Measurements from ENCODE around the gene ZNF524. TPM values are rescaled to one million over a fixed set of nuclear protein-coding genes. Genes with fewer than 3 reads are reported as not detected.
A peak's percentile ranks its signal among the peaks of the same experiment; 100 is the strongest.

Gene ZNF524
- total RNA-seq, 2 donors from 2014 or later, result 5.0 to 5.8 TPM

DNA sequence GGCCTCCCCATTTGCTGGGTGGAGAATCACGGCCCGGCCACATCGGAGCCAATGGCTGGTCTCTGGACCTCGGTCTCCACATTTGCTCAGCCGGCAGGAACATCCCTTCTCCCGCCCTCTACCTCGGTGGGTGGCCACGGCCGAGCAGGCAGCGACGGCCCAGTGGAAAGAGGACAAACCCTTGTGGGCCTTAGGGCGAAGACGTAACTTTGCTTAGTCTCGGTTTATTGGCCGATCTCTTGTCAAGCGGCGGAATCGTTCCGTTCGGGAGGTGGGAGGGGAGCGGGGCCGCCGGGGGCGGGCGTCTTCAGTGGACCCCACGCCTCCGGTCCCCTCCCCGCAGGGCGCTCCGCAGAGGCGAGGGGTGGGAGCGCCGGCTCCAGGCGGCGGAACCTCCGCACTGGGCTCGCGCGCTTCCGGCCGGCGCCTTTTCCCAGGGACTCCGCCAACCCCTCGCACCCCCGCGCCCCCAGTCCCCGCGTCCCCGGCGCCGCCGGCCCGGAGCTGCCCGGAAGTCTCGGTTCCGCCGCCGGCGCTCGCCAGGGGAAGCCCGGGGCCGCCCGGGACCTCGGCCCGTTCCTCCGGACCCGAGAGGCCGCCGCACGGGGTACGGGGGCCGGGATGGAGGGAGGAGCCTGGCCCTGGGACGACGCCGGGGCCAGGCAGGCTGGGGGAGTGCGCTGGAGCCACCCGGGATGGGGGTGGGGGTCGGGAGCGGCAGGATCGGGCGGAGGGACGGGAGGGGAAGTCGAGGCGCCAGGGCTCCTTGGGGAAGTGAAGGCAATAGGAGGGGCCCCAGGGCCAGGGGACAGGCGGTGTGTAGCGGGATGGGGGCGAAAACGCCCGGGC is 40.7 kb downstream of the ZNF524 start, which contains the start of gene ZNF580:
Gene ZNF580, plus strand, starts transcription at position 426 of the 849 bp plus-strand sequence. CDS start 1,507 bp downstream, outside the sequence.
- DNase-seq, result peak; percentile 86
- Histone ChIP-seq H3K27ac (ENCODE audit: low read depth, low read length) (peak within 1 kb of the TSS; percentile 3), H3K36me3 (ENCODE audit: control insufficient read depth, insufficient read depth, low read length) (peaks cover 14% of the 10 kb centered on the region), H3K9ac (ENCODE audit: extremely low read depth, low read length, poor library complexity, severe bottlenecking) (peak within 1 kb of the TSS; percentile 55), H3K27me3 (ENCODE audit: control insufficient read depth, insufficient read depth, low read length, poor library complexity, severe bottlenecking) (no peaks in the 10 kb centered on the region), H3K4me1 (ENCODE audit: control insufficient read depth, insufficient read depth, low read length) (peaks cover 7% of the 10 kb centered on the region), H3K9me3 (ENCODE audit: control insufficient read depth, low read length) (no peaks in the 10 kb centered on the region), H3K4me3 (ENCODE audit: low read length) (peak within 1 kb of the TSS; percentile 92)
- Mint-ChIP-seq H3K27me3 (ENCODE audit: insufficient read depth) (no peaks in the 10 kb centered on the region), H3K4me1 (peaks cover 21% of the 10 kb centered on the region), H3K4me3 (peak within 1 kb of the TSS; percentile 90), H3K27ac (peak within 1 kb of the TSS; percentile 83), H3K9me3 (peaks cover 5% of the 10 kb centered on the region), H3K36me3 (ENCODE audit: low read depth) (peaks cover 28% of the 10 kb centered on the region)
- WGBS, 2 experiments (ENCODE audit: insufficient coverage in 1 of 2, insufficient read length in 1 of 2), result 3 to 7% methylated on average over 16 to 89 of the region's 89 CpGs
- TF ChIP-seq CTCF (conservative IDR thresholded peaks at IDR 0.05), result no peak

- 1 to 7% methylated on average over 9 to 25 of the region's 25 CpGs for WGBS, 2 experiments (ENCODE audit: insufficient coverage in 1 of 2, insufficient read length in 1 of 2)
- no peaks in the 10 kb centered on the region for H3K27me3 ChIP-seq (ENCODE audit: control insufficient read depth, insufficient read depth, low read length, poor library complexity, severe bottlenecking)
- peaks cover 7% of the 10 kb centered on the region for H3K4me1 ChIP-seq (ENCODE audit: control insufficient read depth, insufficient read depth, low read length)
- peaks cover 14% of the 10 kb centered on the region for H3K36me3 ChIP-seq (ENCODE audit: control insufficient read depth, insufficient read depth, low read length)
- H3K9ac ChIP-seq (ENCODE audit: extremely low read depth, low read length, poor library complexity, severe bottlenecking), result peak overlapping the region; percentile 55
- H3K27ac ChIP-seq (ENCODE audit: low read depth, low read length), result peak overlapping the region; percentile 3
- no peak for DNase-seq
- Mint-ChIP-seq H3K9me3 (peaks cover 5% of the 10 kb centered on the region), H3K27ac (peak overlapping the region; percentile 65), H3K4me3 (peak overlapping the region; percentile 90), H3K4me1 (peaks cover 13% of the 10 kb centered on the region), H3K36me3 (ENCODE audit: low read depth) (peaks cover 29% of the 10 kb centered on the region), H3K27me3 (ENCODE audit: insufficient read depth) (no peaks in the 10 kb centered on the region)
- no peak for TF ChIP-seq CTCF (conservative IDR thresholded peaks at IDR 0.05)
- H3K9me3 ChIP-seq (ENCODE audit: control insufficient read depth, low read length), result no peaks in the 10 kb centered on the region
- peak overlapping the region; percentile 92 for H3K4me3 ChIP-seq (ENCODE audit: low read length)
Observed at GRCh38 chr19:55641426-55642152, 41.5 kb downstream of the ZNF524 start.

GRCh38 chr19:55642153-55643002 is 42.3 kb downstream of the ZNF524 start:
- WGBS, 2 experiments (ENCODE audit: insufficient coverage in 1 of 2, insufficient read length in 1 of 2), result 2 to 4% methylated on average over 9 to 65 of the region's 65 CpGs
- peaks cover 34% of the 10 kb centered on the region for H3K36me3 Mint-ChIP-seq (ENCODE audit: low read depth)
- peak overlapping the region; percentile 92 for H3K4me3 ChIP-seq (ENCODE audit: low read length)
- no peak overlapping the region for H3K27ac ChIP-seq (ENCODE audit: low read depth, low read length)
- H3K27me3 Mint-ChIP-seq (ENCODE audit: insufficient read depth), result no peaks in the 10 kb centered on the region
- H3K9ac ChIP-seq (ENCODE audit: extremely low read depth, low read length, poor library complexity, severe bottlenecking), result peak overlapping the region; percentile 55
- TF ChIP-seq CTCF (conservative IDR thresholded peaks at IDR 0.05), result no peak
- peak overlapping the region; percentile 88 for H3K27ac Mint-ChIP-seq
- peaks cover 11% of the 10 kb centered on the region for H3K4me1 ChIP-seq (ENCODE audit: control insufficient read depth, insufficient read depth, low read length)
- no peaks in the 10 kb centered on the region for H3K9me3 ChIP-seq (ENCODE audit: control insufficient read depth, low read length)
- peaks cover 16% of the 10 kb centered on the region for H3K4me1 Mint-ChIP-seq
- H3K36me3 ChIP-seq (ENCODE audit: control insufficient read depth, insufficient read depth, low read length), result peaks cover 14% of the 10 kb centered on the region
- peak; percentile 69 for DNase-seq
- H3K27me3 ChIP-seq (ENCODE audit: control insufficient read depth, insufficient read depth, low read length, poor library complexity, severe bottlenecking), result no peaks in the 10 kb centered on the region
- peaks cover 5% of the 10 kb centered on the region for H3K9me3 Mint-ChIP-seq
- H3K4me3 Mint-ChIP-seq, result peak overlapping the region; percentile 90

Measured in endodermal cell (in vitro differentiated cells).